Skeletal muscle tissue (tissue), 4 donors: ENCODE measurements around the gene VWA8. TPM values are rescaled to one million over a fixed set of nuclear protein-coding genes. Genes with fewer than 3 reads are reported as not detected.

Source experiments
- H3K27ac ChIP-seq: one replicate; pipeline ENCODE4 v1.7.0; 2013; ENCODE audit warnings: mild to moderate bottlenecking, low read depth, low read length, inconsistent platforms
- H3K27me3 ChIP-seq, 3 donors: one replicate each; pipeline ENCODE4 v1.7.0; 2013; ENCODE audit warnings: low read length in 3 of 3; ENCODE audit not compliant: control insufficient read depth in 3 of 3, insufficient read depth in 3 of 3
- H3K36me3 ChIP-seq, 3 donors: one replicate each; pipeline ENCODE4 v1.7.0; 2013; ENCODE audit warnings: low read length in 3 of 3; ENCODE audit not compliant: control insufficient read depth in 3 of 3, insufficient read depth in 3 of 3
- H3K4me1 ChIP-seq, 3 donors: one replicate each; pipeline ENCODE4 v1.7.0; 2013; ENCODE audit warnings: low read length in 3 of 3, mild to moderate bottlenecking in 3 of 3; ENCODE audit not compliant: control insufficient read depth in 3 of 3, insufficient read depth in 3 of 3
- H3K4me3 ChIP-seq, 3 donors: one replicate each; pipeline ENCODE4 v1.7.0; 2013; ENCODE audit warnings: low read length in 3 of 3
- H3K9ac ChIP-seq, 3 donors: one replicate each; pipeline ENCODE4 v1.7.0; 2013; ENCODE audit warnings: low read length in 3 of 3, mild to moderate bottlenecking in 3 of 3, moderate library complexity in 2 of 3, low read depth in 1 of 3
- H3K9me3 ChIP-seq, 3 donors: one replicate each; pipeline ENCODE4 v1.7.0; 2013; ENCODE audit warnings: low read length in 3 of 3; ENCODE audit not compliant: control insufficient read depth in 3 of 3
- total RNA-seq: library from RNA; depleted of rRNA; stranded (reverse); fragments of >200 nt; gene quantifications from one replicate; pipeline ENCODE4 v1.2.3, GENCODE V29; 2014
- donor health status: Osteomylitis.

Gene VWA8
- total RNA-seq, 1 donor from 2014 or later = 49.1 TPM

- no peaks in the 10 kb centered on the region for H3K9me3 ChIP-seq
- H3K4me3 ChIP-seq = no peak overlapping the region
- H3K27ac ChIP-seq = no peak overlapping the region
- H3K4me1 ChIP-seq = no peaks in the 10 kb centered on the region
- H3K9ac ChIP-seq = no peak overlapping the region
- no peaks in the 10 kb centered on the region for H3K36me3 ChIP-seq
- H3K27me3 ChIP-seq = no peaks in the 10 kb centered on the region
These were observed 31.0 kb upstream of the VWA8 start for GRCh38 chr13:41991936-41992335.

GRCh38 chr13:41988244-41988643, 27.3 kb upstream of the VWA8 start:
- Histone ChIP-seq H3K27ac (no peak overlapping the region), H3K27me3 (no peaks in the 10 kb centered on the region), H3K9me3 (no peaks in the 10 kb centered on the region)

DNA sequence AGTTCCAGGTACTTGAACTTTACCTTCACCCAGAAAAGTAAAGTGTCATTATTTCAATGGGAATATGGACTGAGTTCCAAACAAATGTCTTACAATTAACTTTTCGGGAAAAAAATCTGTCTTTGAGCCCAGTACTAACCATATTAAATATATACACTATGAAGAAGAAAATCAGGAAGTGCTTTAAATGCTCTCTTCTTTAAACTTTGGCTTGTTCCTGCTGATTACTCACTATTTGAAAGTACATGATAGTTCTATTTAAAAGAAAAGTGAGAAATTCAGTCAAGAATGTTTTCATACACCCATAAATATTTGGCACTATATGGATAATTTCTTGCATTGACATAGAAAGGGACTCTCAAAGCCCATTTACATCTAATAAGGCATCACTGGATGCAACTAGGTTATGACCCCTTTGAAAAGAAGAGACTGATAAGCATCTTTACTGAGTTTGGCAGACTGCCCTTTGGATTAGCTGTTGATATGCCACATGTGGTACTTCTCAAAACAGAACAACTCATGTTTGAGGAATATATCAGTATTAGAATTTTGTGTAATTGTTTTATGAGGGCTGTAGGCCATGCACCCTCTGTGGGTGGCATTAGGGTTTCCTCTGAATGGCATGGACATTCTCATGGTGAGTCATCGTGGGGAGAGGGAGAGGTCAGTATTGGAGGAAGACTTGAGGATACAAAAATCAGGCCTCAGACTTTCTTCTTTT, 25.0 kb upstream of the VWA8 start:
- Histone ChIP-seq H3K4me1 (no peaks in the 10 kb centered on the region), H3K27me3 (no peaks in the 10 kb centered on the region), H3K27ac (no peak overlapping the region)

More at GRCh38 chr13:41988244-41988643, 27.3 kb upstream of the VWA8 start:
- Histone ChIP-seq H3K4me1 (no peaks in the 10 kb centered on the region), H3K4me3 (no peak overlapping the region), H3K36me3 (no peaks in the 10 kb centered on the region), H3K9ac (no peak overlapping the region)

DNA sequence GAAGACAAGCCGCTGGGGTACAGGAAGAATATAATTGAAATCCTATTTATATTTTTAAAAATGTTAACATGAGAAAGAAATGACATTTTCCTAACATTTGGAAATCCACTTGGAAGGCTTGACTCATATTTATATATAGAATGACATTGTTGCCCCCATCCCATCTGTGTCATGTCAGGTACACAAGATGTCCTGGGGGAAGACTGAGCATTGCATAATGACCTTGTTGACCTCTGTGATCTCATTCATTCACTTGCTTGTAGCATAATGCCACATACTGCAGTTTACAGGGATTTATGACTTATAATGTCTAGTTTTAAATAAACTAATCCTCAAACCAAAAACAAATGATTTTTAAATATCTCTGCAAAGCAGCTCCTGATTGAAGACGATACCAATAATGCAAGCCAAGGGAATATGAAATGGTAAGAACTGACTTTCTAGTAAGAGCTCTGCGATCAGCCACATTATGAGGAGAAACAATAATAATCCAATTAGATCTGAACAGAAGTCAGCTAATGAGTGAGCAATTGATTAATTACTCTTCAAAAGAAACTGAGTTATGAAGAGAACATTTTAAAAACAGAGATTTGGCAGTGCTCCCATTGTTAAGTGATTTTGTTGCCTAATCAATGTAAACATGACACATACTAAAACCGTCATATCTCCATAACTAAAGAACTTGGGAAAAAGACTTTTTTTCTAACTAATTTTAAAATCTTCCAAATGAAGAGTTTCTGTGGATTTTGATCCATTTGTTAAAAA, 21.2 kb upstream of the VWA8 start:
- no peak overlapping the region for H3K27ac ChIP-seq
- H3K4me3 ChIP-seq = no peak overlapping the region
- no peaks in the 10 kb centered on the region for H3K36me3 ChIP-seq
- no peaks in the 10 kb centered on the region for H3K9me3 ChIP-seq
- H3K4me1 ChIP-seq = no peaks in the 10 kb centered on the region
- no peaks in the 10 kb centered on the region for H3K27me3 ChIP-seq
- H3K9ac ChIP-seq = no peak overlapping the region

More for the DNA sequence above, 25.0 kb upstream of the VWA8 start:
- H3K36me3 ChIP-seq = no peaks in the 10 kb centered on the region
- no peaks in the 10 kb centered on the region for H3K9me3 ChIP-seq
- no peak overlapping the region for H3K9ac ChIP-seq
- H3K4me3 ChIP-seq = no peak overlapping the region

- no peaks in the 10 kb centered on the region for H3K9me3 ChIP-seq
These were observed 17.1 kb upstream of the VWA8 start for GRCh38 chr13:41978007-41978406.

DNA sequence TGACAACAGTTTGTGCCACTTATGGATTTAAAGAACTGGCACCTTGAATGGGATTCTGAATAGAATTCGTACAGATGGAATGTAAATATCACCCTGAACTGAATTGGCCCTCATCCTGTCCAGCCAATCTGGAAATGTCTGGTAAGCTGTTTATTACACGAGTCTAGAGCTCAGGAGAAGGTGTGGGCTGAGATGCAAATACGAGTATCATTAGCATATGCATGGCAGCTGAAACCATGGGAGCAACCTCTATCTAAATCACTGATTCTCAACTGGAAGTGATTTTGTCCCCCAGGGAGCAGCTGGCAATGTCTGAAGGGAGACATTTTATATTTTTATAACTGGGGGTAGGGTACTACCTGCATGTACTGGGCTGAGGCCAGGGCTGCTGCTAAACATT, 15.6 kb upstream of the VWA8 start:
- Histone ChIP-seq H3K27ac (no peak overlapping the region), H3K9me3 (no peaks in the 10 kb centered on the region), H3K27me3 (no peaks in the 10 kb centered on the region), H3K4me3 (no peak overlapping the region), H3K36me3 (no peaks in the 10 kb centered on the region), H3K4me1 (peaks cover 0 to 2% (median 0%) of the 10 kb centered on the region in 3 donors), H3K9ac (no peak overlapping the region)

More at GRCh38 chr13:41978007-41978406, 17.1 kb upstream of the VWA8 start:
- Histone ChIP-seq H3K9ac (no peak overlapping the region), H3K4me3 (no peak overlapping the region), H3K4me1 (peaks cover 0 to 2% (median 0%) of the 10 kb centered on the region in 3 donors), H3K27ac (no peak overlapping the region), H3K27me3 (no peaks in the 10 kb centered on the region), H3K36me3 (no peaks in the 10 kb centered on the region)

- Histone ChIP-seq H3K4me3 (no peak overlapping the region), H3K36me3 (no peaks in the 10 kb centered on the region), H3K9ac (no peak overlapping the region), H3K4me1 (peaks cover 0 to 2% (median 0%) of the 10 kb centered on the region in 3 donors), H3K9me3 (no peaks in the 10 kb centered on the region), H3K27me3 (no peaks in the 10 kb centered on the region), H3K27ac (no peak overlapping the region)
These were observed 13.5 kb upstream of the VWA8 start for GRCh38 chr13:41974262-41974900.

GRCh38 chr13:41973247-41973741, 12.4 kb upstream of the VWA8 start:
- no peak overlapping the region for H3K4me3 ChIP-seq
- H3K9ac ChIP-seq = no peak overlapping the region
- H3K27me3 ChIP-seq = no peaks in the 10 kb centered on the region
- no peak overlapping the region for H3K27ac ChIP-seq
- H3K36me3 ChIP-seq = no peaks in the 10 kb centered on the region
- no peaks in the 10 kb centered on the region for H3K9me3 ChIP-seq
- H3K4me1 ChIP-seq = peaks cover 0 to 2% (median 0%) of the 10 kb centered on the region in 3 donors

- H3K27me3 ChIP-seq = no peaks in the 10 kb centered on the region
- no peaks in the 10 kb centered on the region for H3K9me3 ChIP-seq
- no peak overlapping the region for H3K4me3 ChIP-seq
- H3K9ac ChIP-seq = no peak overlapping the region
- no peaks in the 10 kb centered on the region for H3K36me3 ChIP-seq
- H3K4me1 ChIP-seq = peaks cover 0 to 2% (median 0%) of the 10 kb centered on the region in 3 donors
- H3K27ac ChIP-seq = no peak overlapping the region
These were observed 10.9 kb upstream of the VWA8 start for GRCh38 chr13:41971848-41972247.

GRCh38 chr13:41970918-41971317, 10.0 kb upstream of the VWA8 start:
- H3K4me1 ChIP-seq = peaks cover 0 to 2% (median 0%) of the 10 kb centered on the region in 3 donors
- no peaks in the 10 kb centered on the region for H3K27me3 ChIP-seq
- no peak overlapping the region for H3K4me3 ChIP-seq
- H3K9me3 ChIP-seq = no peaks in the 10 kb centered on the region
- H3K27ac ChIP-seq = no peak overlapping the region
- no peaks in the 10 kb centered on the region for H3K36me3 ChIP-seq
- no peak overlapping the region for H3K9ac ChIP-seq
